ENCODE data around the gene CAB39.

- no peak for TF ChIP-seq CTCF (IDR thresholded peaks at IDR 0.05)
- no peak for TF ChIP-seq POLR2A (IDR thresholded peaks at IDR 0.05)
These were observed 85.2 kb downstream of the CAB39 start for GRCh38 chr2:230797515-230798495.
